ENCODE measurements around the gene LKAAEAR1. TPM values are rescaled to one million over a fixed set of nuclear protein-coding genes. Genes with fewer than 3 reads are reported as not detected.

Gene LKAAEAR1
- total RNA-seq, 2 experiments from 2014 or later: not detected

DNA sequence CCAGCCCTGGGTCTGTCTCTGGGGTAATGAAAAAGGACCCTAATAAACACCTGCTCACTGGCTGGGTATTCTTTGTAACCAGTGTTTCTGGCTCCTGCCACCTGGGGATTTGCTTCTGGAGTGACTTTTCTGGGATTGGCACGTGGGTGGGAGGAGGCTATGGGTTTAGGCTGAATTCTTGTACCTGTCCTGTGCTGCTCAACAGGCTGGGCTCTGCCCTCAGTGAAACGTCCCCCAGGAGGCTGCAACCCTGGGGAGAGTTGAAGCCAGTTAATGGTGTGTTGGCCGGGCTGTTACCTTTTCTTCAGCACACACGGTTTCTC, 16.3 kb upstream of the LKAAEAR1 start:
- no peaks in the 10 kb centered on the region for H3K79me2 ChIP-seq (ENCODE audit: insufficient read depth, low read depth, low read length)
- intact Hi-C loops (cut with micrococcal nuclease; ENCODE audit: unreplicated experiment): loop anchor here (2.0 kb wide), 1 partner anchor 22 kb away; the partner anchor contains the start of gene RGS19
- POLR2A ChIA-PET: no interaction called here

DNA sequence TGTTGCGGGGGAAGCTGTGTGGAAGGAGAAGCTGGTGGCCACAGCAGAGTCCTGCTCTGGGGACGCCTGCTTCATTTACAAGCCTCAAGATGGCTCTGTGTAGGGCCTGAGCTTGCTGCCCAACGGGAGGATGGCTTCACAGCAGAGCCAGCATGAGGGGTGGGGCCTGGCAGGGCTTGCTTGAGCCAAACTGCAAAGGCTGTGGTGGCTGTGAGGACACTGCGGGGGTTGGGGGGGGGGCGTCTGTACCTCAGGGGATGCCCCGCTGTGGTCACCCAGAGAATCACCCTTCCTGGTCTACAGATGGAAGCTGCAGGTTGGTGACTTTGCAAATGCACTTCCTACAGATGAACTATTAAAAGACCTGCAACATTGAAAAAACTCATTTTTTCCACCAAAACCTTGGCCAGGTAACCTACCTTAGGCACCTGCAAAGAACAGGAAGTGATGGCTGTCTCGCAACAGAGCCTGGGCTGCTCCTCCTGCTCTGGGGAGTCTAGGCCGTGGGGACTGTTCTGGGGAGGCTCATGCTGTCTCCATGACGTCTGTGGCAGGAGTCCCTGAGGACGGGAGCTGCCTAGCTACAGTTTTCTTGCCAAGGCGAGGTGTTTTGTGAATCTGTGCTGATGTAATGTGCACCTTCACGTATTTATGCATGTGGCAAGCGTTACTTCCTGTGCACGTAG, 15.8 kb upstream of the LKAAEAR1 start:
- DNase-seq (ENCODE audit: low spot score): peak; percentile 77
- intact Hi-C loops (cut with micrococcal nuclease; ENCODE audit: unreplicated experiment): loop anchor here (2.0 kb wide), 1 partner anchor 21 kb away; the partner anchor contains the start of gene RGS19
- Histone ChIP-seq H3K36me3 (ENCODE audit: insufficient read depth, low read length) (no peaks in the 10 kb centered on the region), H2AFZ (ENCODE audit: low read length) (peak overlapping the region; percentile 73; the same call in 1 of the 2 replicates), H3K79me2 (ENCODE audit: insufficient read depth, low read depth, low read length) (no peaks in the 10 kb centered on the region), H3K27ac (ENCODE audit: low read depth, low read length, poor library complexity, severe bottlenecking) (peak overlapping the region; percentile 60), H3K9me2 (ENCODE audit: insufficient read depth, low read length) (no peaks in the 10 kb centered on the region), H3K9me3 (ENCODE audit: low read length) (no peaks in the 10 kb centered on the region), H3K4me2 (ENCODE audit: low read length) (peak overlapping the region; percentile 62), H3K4me1 (ENCODE audit: insufficient read depth, low read length, poor library complexity, severe bottlenecking) (peaks cover 36% of the 10 kb centered on the region), H3K4me3 (ENCODE audit: low read depth, low read length, poor library complexity, severe bottlenecking) (peak overlapping the region; percentile 29), H4K20me1 (ENCODE audit: insufficient read depth, low read length) (no peaks in the 10 kb centered on the region)
- POLR2A ChIA-PET: interaction anchor here (0.7 to 1.0 kb wide), 2 partner anchors 21 to 27 kb away, joined by 5 read pairs; partner anchors contain the start of genes OPRL1 and RGS19
- TF ChIP-seq, protein P1, sequence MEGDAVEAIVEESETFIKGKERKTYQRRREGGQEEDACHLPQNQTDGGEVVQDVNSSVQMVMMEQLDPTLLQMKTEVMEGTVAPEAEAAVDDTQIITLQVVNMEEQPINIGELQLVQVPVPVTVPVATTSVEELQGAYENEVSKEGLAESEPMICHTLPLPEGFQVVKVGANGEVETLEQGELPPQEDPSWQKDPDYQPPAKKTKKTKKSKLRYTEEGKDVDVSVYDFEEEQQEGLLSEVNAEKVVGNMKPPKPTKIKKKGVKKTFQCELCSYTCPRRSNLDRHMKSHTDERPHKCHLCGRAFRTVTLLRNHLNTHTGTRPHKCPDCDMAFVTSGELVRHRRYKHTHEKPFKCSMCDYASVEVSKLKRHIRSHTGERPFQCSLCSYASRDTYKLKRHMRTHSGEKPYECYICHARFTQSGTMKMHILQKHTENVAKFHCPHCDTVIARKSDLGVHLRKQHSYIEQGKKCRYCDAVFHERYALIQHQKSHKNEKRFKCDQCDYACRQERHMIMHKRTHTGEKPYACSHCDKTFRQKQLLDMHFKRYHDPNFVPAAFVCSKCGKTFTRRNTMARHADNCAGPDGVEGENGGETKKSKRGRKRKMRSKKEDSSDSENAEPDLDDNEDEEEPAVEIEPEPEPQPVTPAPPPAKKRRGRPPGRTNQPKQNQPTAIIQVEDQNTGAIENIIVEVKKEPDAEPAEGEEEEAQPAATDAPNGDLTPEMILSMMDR (conservative IDR thresholded peaks at IDR 0.05; ENCODE audit: low read length): peak; percentile 27; the same call in 1 of the 2 replicates
- TF ChIP-seq EZH2phosphoT487 (IDR thresholded peaks at IDR 0.05; ENCODE audit: borderline replicate concordance, low read depth, low read length): no peak
- CTCF ChIA-PET (ENCODE audit: unreplicated experiment): interaction anchor here (0.8 to 1.5 kb wide), 3 partner anchors 10 to 120 kb away, joined by 3 to 7 read pairs (median 3); partner anchors contain the start of gene OPRL1
- BruUV-seq (replicated peaks): no TSS peak

More for the DNA sequence above, 16.3 kb upstream of the LKAAEAR1 start:
- peak overlapping the region; percentile 73; the same call in 1 of the 2 replicates for H2AFZ ChIP-seq (ENCODE audit: low read length)
- peak overlapping the region; percentile 60 for H3K27ac ChIP-seq (ENCODE audit: low read depth, low read length, poor library complexity, severe bottlenecking)
- CTCF ChIA-PET (ENCODE audit: unreplicated experiment): interaction anchor here (1.5 kb wide), 1 partner anchor 21 kb away, joined by 7 read pairs; the partner anchor contains the start of gene OPRL1
- no TSS peak for BruUV-seq (replicated peaks)
- peak overlapping the region; percentile 62 for H3K4me2 ChIP-seq (ENCODE audit: low read length)
- peaks cover 36% of the 10 kb centered on the region for H3K4me1 ChIP-seq (ENCODE audit: insufficient read depth, low read length, poor library complexity, severe bottlenecking)
- DNase-seq (ENCODE audit: low spot score): no peak
- TF ChIP-seq EZH2phosphoT487 (IDR thresholded peaks at IDR 0.05; ENCODE audit: borderline replicate concordance, low read depth, low read length): no peak
- TF ChIP-seq, protein P1 (conservative IDR thresholded peaks at IDR 0.05; ENCODE audit: low read length): no peak
- H3K9me2 ChIP-seq (ENCODE audit: insufficient read depth, low read length): no peaks in the 10 kb centered on the region
- H3K36me3 ChIP-seq (ENCODE audit: insufficient read depth, low read length): no peaks in the 10 kb centered on the region
- no peaks in the 10 kb centered on the region for H3K9me3 ChIP-seq (ENCODE audit: low read length)
- H3K4me3 ChIP-seq (ENCODE audit: low read depth, low read length, poor library complexity, severe bottlenecking): peak overlapping the region; percentile 29
- H4K20me1 ChIP-seq (ENCODE audit: insufficient read depth, low read length): no peaks in the 10 kb centered on the region

Measured in OCI-LY7 (cell line).